ENCODE measurements around the gene GPR68. TPM values are rescaled to one million over a fixed set of nuclear protein-coding genes. Genes with fewer than 3 reads are reported as not detected.

GPR68 gene
- total and polyA plus RNA-seq, 2 experiments from 2014 or later = 0.19 to 0.35 TPM

DNA sequence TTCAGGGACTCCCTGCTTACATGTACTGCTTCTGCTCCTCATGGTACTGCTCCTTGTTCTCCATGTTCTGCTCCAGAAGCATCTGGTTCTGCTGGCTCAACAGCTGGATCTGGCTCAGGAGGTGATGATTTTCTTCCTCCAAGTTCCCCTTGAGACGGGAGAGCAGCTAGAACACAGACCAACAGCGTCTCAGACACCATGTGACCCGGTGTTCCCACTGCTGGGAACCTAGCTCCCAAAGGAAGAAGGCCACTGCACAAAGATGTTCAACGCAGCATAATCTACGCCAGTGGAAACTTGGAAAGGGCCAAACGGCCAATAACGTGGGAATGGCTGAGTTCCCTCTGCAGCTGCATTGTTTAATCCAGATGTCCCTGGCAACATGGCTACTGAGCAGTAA is 49.6 kb upstream of the GPR68 start (continued):
- TF ChIP-seq, protein P1, sequence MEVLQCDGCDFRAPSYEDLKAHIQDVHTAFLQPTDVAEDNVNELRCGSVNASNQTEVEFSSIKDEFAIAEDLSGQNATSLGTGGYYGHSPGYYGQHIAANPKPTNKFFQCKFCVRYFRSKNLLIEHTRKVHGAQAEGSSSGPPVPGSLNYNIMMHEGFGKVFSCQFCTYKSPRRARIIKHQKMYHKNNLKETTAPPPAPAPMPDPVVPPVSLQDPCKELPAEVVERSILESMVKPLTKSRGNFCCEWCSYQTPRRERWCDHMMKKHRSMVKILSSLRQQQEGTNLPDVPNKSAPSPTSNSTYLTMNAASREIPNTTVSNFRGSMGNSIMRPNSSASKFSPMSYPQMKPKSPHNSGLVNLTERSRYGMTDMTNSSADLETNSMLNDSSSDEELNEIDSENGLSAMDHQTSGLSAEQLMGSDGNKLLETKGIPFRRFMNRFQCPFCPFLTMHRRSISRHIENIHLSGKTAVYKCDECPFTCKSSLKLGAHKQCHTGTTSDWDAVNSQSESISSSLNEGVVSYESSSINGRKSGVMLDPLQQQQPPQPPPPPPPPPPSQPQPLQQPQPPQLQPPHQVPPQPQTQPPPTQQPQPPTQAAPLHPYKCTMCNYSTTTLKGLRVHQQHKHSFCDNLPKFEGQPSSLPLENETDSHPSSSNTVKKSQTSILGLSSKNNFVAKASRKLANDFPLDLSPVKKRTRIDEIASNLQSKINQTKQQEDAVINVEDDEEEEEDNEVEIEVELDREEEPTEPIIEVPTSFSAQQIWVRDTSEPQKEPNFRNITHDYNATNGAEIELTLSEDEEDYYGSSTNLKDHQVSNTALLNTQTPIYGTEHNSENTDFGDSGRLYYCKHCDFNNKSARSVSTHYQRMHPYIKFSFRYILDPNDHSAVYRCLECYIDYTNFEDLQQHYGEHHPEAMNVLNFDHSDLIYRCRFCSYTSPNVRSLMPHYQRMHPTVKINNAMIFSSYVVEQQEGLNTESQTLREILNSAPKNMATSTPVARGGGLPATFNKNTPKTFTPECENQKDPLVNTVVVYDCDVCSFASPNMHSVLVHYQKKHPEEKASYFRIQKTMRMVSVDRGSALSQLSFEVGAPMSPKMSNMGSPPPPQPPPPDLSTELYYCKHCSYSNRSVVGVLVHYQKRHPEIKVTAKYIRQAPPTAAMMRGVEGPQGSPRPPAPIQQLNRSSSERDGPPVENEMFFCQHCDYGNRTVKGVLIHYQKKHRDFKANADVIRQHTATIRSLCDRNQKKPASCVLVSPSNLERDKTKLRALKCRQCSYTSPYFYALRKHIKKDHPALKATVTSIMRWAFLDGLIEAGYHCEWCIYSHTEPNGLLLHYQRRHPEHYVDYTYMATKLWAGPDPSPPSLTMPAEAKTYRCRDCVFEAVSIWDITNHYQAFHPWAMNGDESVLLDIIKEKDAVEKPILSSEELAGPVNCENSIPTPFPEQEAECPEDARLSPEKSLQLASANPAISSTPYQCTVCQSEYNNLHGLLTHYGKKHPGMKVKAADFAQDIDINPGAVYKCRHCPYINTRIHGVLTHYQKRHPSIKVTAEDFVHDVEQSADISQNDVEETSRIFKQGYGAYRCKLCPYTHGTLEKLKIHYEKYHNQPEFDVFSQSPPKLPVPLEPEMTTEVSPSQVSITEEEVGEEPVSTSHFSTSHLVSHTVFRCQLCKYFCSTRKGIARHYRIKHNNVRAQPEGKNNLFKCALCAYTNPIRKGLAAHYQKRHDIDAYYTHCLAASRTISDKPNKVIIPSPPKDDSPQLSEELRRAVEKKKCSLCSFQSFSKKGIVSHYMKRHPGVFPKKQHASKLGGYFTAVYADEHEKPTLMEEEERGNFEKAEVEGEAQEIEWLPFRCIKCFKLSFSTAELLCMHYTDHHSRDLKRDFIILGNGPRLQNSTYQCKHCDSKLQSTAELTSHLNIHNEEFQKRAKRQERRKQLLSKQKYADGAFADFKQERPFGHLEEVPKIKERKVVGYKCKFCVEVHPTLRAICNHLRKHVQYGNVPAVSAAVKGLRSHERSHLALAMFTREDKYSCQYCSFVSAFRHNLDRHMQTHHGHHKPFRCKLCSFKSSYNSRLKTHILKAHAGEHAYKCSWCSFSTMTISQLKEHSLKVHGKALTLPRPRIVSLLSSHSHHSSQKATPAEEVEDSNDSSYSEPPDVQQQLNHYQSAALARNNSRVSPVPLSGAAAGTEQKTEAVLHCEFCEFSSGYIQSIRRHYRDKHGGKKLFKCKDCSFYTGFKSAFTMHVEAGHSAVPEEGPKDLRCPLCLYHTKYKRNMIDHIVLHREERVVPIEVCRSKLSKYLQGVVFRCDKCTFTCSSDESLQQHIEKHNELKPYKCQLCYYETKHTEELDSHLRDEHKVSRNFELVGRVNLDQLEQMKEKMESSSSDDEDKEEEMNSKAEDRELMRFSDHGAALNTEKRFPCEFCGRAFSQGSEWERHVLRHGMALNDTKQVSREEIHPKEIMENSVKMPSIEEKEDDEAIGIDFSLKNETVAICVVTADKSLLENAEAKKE (CRISPR knock-in tag; IDR thresholded peaks at IDR 0.05) = no peak
- no peak for TF ChIP-seq ZNF331 (CRISPR knock-in tag; IDR thresholded peaks at IDR 0.05; ENCODE audit: low read depth)
- no peak for TF ChIP-seq JUNB (IDR thresholded peaks at IDR 0.05; ENCODE audit: unreplicated experiment)
- no peak for TF ChIP-seq POLR2AphosphoS5 (IDR thresholded peaks at IDR 0.05; ENCODE audit: low read depth)
- TF ChIP-seq, protein P2, sequence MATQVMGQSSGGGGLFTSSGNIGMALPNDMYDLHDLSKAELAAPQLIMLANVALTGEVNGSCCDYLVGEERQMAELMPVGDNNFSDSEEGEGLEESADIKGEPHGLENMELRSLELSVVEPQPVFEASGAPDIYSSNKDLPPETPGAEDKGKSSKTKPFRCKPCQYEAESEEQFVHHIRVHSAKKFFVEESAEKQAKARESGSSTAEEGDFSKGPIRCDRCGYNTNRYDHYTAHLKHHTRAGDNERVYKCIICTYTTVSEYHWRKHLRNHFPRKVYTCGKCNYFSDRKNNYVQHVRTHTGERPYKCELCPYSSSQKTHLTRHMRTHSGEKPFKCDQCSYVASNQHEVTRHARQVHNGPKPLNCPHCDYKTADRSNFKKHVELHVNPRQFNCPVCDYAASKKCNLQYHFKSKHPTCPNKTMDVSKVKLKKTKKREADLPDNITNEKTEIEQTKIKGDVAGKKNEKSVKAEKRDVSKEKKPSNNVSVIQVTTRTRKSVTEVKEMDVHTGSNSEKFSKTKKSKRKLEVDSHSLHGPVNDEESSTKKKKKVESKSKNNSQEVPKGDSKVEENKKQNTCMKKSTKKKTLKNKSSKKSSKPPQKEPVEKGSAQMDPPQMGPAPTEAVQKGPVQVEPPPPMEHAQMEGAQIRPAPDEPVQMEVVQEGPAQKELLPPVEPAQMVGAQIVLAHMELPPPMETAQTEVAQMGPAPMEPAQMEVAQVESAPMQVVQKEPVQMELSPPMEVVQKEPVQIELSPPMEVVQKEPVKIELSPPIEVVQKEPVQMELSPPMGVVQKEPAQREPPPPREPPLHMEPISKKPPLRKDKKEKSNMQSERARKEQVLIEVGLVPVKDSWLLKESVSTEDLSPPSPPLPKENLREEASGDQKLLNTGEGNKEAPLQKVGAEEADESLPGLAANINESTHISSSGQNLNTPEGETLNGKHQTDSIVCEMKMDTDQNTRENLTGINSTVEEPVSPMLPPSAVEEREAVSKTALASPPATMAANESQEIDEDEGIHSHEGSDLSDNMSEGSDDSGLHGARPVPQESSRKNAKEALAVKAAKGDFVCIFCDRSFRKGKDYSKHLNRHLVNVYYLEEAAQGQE (IDR thresholded peaks at IDR 0.05; ENCODE audit: unreplicated experiment) = no peak
- no peak for TF ChIP-seq NANOG (IDR thresholded peaks at IDR 0.05; ENCODE audit: borderline replicate concordance)
- TF ChIP-seq EZH2 (IDR thresholded peaks at IDR 0.05; ENCODE audit: low read depth, unreplicated experiment) = no peak
- TF ChIP-seq EZH2phosphoT487 (IDR thresholded peaks at IDR 0.05; ENCODE audit: unreplicated experiment) = no peak

Data from GM23338 (cell line).